SH-SY5Y (cell line): ENCODE measurements around the gene TRAK2.

Experiments
- GATA2 ChIP-seq: IDR thresholded peaks from 2 replicates; pipeline ENCODE4 v1.6.1; 2011; ENCODE audit warnings: mild to moderate bottlenecking, low read depth, low read length
- GATA3 ChIP-seq: IDR thresholded peaks from 2 replicates; pipeline ENCODE4 v1.6.1; 2011; ENCODE audit warnings: low read depth, mild to moderate bottlenecking, low read length, moderate library complexity

- TF ChIP-seq GATA2 (no peak), GATA3 (no peak)
These were observed 87.2 kb downstream of the TRAK2 start for GRCh38 chr2:201363857-201364560.
